Upper lobe of right lung (tissue), 1 donor: ENCODE results near the gene RELL1. TPM values are rescaled to one million over a fixed set of nuclear protein-coding genes. Genes with fewer than 3 reads are reported as not detected.
A peak's percentile ranks its signal among the peaks of the same experiment; 100 is the strongest.

ENCODE experiments used
- ATAC-seq: fragments of 200-7000 bp; cut with Tn5 transposase; one replicate; pipeline ENCODE4 v1.9.1; 2020; ENCODE audit warnings: mild to moderate bottlenecking, moderate library complexity
- DNase-seq: peaks from one replicate; pipeline ENCODE4 v3.0.0-alpha.2; 2020
- H3K27ac ChIP-seq: fragments of 200-600 bp; one replicate; pipeline ENCODE4 v1.8.0; 2022
- H3K27me3 ChIP-seq: fragments of 200-600 bp; one replicate; pipeline ENCODE4 v1.8.0; 2022; ENCODE audit warnings: mild to moderate bottlenecking
- H3K36me3 ChIP-seq: fragments of 200-600 bp; one replicate; pipeline ENCODE4 v1.8.0; 2022
- H3K4me1 ChIP-seq: fragments of 200-600 bp; one replicate; pipeline ENCODE4 v1.8.0; 2022
- H3K4me3 ChIP-seq: fragments of 200-600 bp; one replicate; pipeline ENCODE4 v1.8.0; 2022; ENCODE audit warnings: mild to moderate bottlenecking
- H3K9me3 ChIP-seq: fragments of 200-600 bp; one replicate; pipeline ENCODE4 v1.8.0; 2022
- intact Hi-C: fragments of 100-400 bp; cut with DNase I; formaldehyde crosslinking; loops from one replicate; pipeline ENCODE4 v1.11.0; 2022
- long read RNA-seq: library from polyadenylated mRNA; unstranded; transcript quantifications from one replicate; pipeline ENCODE4 v2.0.0, GENCODE V29; 2021
- total RNA-seq: library from RNA; stranded (reverse); fragmentation: NEBNext Ultra II Directional; extraction: Animal tissue kit (Norgen Biotek cat#: 25700); gene quantifications from one replicate; pipeline ENCODE4 v1.2.1, GENCODE V29; 2021
- TF ChIP-seq, protein P1 (sequence below): fragments of 200-600 bp; IDR thresholded peaks from one replicate; pipeline ENCODE4 v1.8.0; 2022; ENCODE audit warnings: antibody characterized with exemption
- donor health status: DM: no; HTN: yes; CAD: no; lungs with severe emphysema.

The RELL1 gene, protein sequence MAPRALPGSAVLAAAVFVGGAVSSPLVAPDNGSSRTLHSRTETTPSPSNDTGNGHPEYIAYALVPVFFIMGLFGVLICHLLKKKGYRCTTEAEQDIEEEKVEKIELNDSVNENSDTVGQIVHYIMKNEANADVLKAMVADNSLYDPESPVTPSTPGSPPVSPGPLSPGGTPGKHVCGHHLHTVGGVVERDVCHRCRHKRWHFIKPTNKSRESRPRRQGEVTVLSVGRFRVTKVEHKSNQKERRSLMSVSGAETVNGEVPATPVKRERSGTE
- 49.1 TPM for total RNA-seq
- long read RNA-seq, transcript RELL1-202 (7 exons, 1,350 nt): major isoform, 18 of 22 reads
- long read RNA-seq, partial matches to known transcripts: 1 of 22 reads
- long read RNA-seq, other reads (novel, unspliced or antisense): 3 of 22 reads

DNA sequence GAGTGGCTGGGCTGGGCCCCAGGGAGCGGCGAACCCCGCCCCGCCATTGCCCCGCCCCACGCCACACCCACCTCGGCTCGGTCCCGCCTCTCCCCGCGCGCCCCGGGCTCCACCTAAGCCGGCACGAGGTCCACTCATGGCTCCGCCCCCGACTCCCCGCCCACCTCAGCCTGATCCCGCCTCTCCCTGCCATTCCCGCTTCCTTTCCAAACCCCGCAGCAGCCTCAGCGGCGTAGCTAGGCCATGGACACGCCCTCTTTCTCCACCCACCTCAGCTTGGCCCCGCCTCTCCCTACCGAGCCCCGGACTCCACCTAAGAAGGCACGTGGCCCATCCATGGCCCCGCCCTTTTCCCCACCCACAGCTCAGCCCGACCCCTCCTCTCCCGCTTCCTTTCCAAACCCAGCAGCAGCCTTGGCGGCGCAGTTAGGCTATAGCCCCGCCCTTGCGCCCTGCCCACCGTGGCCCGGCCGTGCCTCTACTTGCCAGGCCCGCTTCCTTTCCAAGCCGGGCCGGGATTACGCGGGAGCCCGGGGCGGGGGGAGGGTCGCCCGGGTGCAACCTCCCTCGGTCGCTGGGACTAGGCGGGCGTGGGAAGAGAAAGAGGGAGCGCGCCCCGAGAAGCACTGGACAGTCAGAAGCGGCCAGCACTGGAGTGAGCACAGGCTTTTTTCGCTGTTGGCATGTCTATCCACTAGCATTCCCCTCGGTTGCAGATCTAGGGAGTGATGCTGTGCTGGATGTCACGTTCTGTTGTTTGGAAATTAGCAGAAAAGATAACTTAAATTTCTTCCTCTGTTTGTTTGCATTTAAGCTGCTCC, at the start of gene RELL1:
Gene RELL1 (minus strand): TSS at position 4 of the 821 bp plus-strand sequence. CDS start 89 bp downstream, outside the sequence.
- no peaks in the 10 kb centered on the region for H3K36me3 ChIP-seq
- H3K9me3 ChIP-seq: no peaks in the 10 kb centered on the region
- ATAC-seq (peak; percentile 96), DNase-seq (peak; percentile 100)
- intact Hi-C loops: no loop called here
- H3K27ac ChIP-seq: peak within 1 kb of the TSS; percentile 94
- H3K4me3 ChIP-seq: peak within 1 kb of the TSS; percentile 90
- TF ChIP-seq, protein P1, sequence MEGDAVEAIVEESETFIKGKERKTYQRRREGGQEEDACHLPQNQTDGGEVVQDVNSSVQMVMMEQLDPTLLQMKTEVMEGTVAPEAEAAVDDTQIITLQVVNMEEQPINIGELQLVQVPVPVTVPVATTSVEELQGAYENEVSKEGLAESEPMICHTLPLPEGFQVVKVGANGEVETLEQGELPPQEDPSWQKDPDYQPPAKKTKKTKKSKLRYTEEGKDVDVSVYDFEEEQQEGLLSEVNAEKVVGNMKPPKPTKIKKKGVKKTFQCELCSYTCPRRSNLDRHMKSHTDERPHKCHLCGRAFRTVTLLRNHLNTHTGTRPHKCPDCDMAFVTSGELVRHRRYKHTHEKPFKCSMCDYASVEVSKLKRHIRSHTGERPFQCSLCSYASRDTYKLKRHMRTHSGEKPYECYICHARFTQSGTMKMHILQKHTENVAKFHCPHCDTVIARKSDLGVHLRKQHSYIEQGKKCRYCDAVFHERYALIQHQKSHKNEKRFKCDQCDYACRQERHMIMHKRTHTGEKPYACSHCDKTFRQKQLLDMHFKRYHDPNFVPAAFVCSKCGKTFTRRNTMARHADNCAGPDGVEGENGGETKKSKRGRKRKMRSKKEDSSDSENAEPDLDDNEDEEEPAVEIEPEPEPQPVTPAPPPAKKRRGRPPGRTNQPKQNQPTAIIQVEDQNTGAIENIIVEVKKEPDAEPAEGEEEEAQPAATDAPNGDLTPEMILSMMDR: no peak
- H3K27me3 ChIP-seq: no peaks in the 10 kb centered on the region
- peaks cover 24% of the 10 kb centered on the region for H3K4me1 ChIP-seq

DNA sequence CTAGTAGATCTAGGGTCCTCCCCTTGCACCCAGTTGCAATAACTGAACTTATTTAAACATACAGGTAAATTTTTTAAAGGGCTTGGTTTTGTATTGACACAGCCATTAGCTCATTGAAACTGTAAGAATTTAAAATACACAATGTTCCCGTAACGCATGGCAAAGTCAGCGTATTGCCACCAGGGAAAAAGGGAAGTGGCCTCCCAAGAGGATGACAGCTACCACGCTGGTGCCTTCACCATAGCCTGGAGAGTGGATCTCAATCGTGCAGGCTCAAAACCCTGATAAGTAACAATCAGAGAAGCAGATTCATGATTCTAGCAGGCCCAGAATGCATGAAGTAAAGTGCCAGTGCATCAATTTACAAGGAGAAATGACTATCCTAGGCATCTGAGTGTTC, 49.4 kb upstream of the RELL1 start:
- Histone ChIP-seq H3K4me3 (no peak overlapping the region), H3K4me1 (no peaks in the 10 kb centered on the region), H3K9me3 (no peaks in the 10 kb centered on the region), H3K36me3 (no peaks in the 10 kb centered on the region), H3K27me3 (no peaks in the 10 kb centered on the region), H3K27ac (no peak overlapping the region)
- intact Hi-C loops: no loop called here
- TF ChIP-seq, protein P1: no peak
- DNase-seq (no peak), ATAC-seq (peak; percentile 83)

DNA sequence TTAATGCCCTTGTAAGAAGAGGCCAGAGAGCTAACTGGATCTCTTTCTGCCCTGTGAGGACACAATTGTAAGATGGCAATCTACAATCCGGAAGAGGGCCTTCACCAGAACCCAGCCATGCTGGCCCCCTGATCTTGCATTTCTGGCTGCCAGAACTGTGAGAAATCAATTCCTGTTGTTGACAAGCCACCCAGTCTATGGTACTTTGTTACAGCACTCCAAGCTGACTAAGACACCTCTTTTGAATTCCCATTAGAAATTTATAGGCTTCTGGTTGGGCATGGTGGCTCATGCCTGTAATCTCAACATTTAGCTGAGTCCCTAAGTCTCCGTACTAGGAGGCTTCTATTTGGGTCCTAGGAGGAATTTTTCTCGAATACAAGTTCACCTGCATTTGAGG, 48.8 kb upstream of the RELL1 start:
- H3K4me3 ChIP-seq: no peak overlapping the region
- no peak for ATAC-seq
- TF ChIP-seq, protein P1: no peak
- intact Hi-C loops: no loop called here
- DNase-seq: no peak
- H3K27me3 ChIP-seq: no peaks in the 10 kb centered on the region
- H3K4me1 ChIP-seq: no peaks in the 10 kb centered on the region
- no peaks in the 10 kb centered on the region for H3K9me3 ChIP-seq
- H3K36me3 ChIP-seq: no peaks in the 10 kb centered on the region
- no peak overlapping the region for H3K27ac ChIP-seq

DNA sequence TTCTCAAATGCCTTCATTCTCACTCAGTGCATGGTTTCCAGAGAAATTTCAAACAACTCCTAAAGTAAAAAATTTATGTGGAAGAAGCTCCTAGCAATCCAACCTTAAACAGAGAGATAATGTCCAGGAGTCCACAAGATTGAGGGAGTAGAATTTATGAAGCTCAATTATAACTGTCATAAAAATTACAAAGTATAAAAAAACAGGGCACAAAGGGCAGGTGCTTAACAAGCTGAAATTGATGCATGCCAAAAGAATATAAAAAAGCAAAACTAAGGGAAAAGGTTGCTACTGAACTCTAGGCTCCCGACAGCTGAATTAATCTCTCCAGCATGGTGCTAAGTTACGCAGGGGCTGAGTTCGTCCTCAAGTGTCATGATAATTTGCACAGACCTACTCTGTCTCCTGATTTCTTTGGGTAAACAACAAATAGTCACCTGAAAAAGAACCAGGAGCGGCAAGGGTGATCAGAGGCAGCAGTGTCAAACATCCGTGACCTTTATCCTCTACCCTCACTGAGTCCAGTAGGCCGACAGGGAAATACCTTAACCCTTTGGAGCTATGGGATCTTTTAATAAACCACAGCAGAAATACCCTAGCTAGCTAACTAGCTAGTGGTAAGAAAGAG, 47.2 kb upstream of the RELL1 start:
- Histone ChIP-seq H3K4me3 (no peak overlapping the region), H3K36me3 (no peaks in the 10 kb centered on the region), H3K4me1 (peaks cover 6% of the 10 kb centered on the region), H3K27me3 (no peaks in the 10 kb centered on the region), H3K27ac (no peak overlapping the region), H3K9me3 (no peaks in the 10 kb centered on the region)
- no peak for DNase-seq
- no peak for ATAC-seq
- intact Hi-C loops: no loop called here
- TF ChIP-seq, protein P1: no peak

DNA sequence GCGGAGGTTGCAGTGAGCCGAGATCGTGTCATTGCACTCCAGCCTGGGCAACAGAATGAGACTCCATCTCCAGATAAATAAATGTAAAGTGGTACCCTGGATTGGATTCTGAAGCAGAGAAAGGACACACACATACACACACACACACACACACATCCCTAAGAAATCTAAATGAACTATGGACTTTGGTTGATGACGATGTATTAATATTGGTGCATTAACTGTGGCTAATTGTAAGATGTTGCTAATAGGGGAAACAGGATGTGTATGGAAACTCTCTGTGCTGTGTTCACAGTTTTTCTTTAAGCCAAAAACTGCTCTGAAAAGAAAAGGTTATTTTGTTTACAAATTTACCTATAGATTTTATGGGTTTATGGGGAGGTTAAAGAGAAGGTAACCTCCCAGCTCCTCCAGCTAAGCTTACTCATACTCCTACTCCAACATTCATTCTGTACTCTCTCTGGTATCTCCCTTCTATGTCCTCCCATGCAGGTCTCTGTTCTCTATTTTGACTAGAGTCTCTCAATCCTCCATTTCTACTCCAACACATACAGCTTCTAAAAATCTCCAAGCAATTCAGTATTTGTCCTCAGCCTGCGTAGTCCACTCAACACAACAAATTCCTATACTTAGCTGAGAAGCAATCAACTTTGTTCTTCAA, 46.5 kb upstream of the RELL1 start:
- H3K9me3 ChIP-seq: no peaks in the 10 kb centered on the region
- intact Hi-C loops: no loop called here
- DNase-seq (no peak), ATAC-seq (no peak)
- H3K4me1 ChIP-seq: peaks cover 6% of the 10 kb centered on the region
- H3K4me3 ChIP-seq: no peak overlapping the region
- TF ChIP-seq, protein P1: no peak
- no peaks in the 10 kb centered on the region for H3K27me3 ChIP-seq
- no peaks in the 10 kb centered on the region for H3K36me3 ChIP-seq
- no peak overlapping the region for H3K27ac ChIP-seq
